ENCODE results near the gene PTMS.
"Not testable (repeated sequence)": the region's sequence is repeated elsewhere in the genome, so short reads cannot be mapped to it uniquely, and the experiment has no call there.

Gene PTMS, protein sequence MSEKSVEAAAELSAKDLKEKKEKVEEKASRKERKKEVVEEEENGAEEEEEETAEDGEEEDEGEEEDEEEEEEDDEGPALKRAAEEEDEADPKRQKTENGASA

GRCh38 chr12:6765634-6766581 is at the start of gene PTMS:
PTMS (plus strand) TSS chr12:6766363; CDS start chr12:6766706, 343 bp downstream.
- DNase-seq (ENCODE audit: insufficient read length, low spot score) (no peak), FAIRE-seq (no peak)
- TF ChIP-seq POLR2A (IDR thresholded peaks at IDR 0.05; ENCODE audit: low read depth, low read length) = peak; percentile 99

DNA sequence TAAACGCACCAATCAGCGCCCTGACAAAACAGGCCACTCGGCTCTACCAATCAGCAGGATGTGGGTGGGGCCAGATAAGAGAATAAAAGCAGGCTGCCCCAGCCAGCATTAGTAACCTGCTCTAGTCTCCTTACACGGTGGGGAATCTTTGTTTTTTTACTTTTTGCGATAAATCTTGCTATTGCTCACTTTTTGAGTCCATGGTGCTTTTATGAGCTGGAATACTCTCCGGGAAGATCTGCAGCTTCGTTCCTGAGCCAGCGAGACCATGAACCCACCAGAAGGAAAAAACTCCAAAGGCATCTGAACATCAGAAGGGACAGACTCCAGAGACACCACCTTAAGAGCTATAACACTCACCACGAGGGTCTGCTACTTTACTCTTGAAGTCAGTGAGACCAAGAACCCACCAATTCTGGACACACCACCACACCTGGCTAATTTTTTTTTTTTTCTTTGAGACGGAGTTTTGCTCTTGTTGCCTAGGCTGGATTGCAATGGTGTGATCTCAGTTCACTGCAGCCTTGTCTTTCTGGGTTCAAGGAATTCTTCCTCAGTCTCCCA is 49.2 kb upstream of the PTMS start:
- no peak for TF ChIP-seq POLR2A (IDR thresholded peaks at IDR 0.05; ENCODE audit: low read depth, low read length)
- DNase-seq (ENCODE audit: insufficient read length, low spot score) (no peak), FAIRE-seq (no peak)

DNA sequence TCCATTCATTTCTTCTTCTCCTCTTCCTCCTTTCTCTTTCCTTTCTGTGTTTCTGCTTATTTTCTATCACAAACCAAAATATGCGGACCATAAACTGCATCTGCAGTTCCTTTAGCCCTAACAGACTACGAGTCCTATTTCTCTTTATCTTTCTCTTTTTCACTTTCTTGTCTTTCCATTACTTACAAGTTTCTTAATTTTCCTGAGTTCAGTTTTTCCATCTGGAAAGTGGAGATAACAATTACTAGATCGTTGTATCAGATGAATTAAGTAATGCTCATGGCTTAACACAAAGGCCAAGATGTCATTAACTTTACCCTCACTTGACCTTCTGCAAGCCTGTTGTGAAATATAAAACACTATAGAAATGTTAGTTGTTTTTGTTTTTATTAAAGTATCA is 43.3 kb upstream of the PTMS start:
- FAIRE-seq = no peak

GRCh38 chr12:6723607-6724408 is 42.4 kb upstream of the PTMS start, which contains the start of gene COPS7A:
COPS7A (plus strand) TSS chr12:6724046; CDS start chr12:6724657, 611 bp downstream.
- peak; percentile 81 for TF ChIP-seq POLR2A (IDR thresholded peaks at IDR 0.05; ENCODE audit: low read depth, low read length)
- peak; percentile 61 for FAIRE-seq
- peak; percentile 91 for DNase-seq (ENCODE audit: insufficient read length, low spot score)

More for the DNA sequence above, 43.3 kb upstream of the PTMS start:
- TF ChIP-seq POLR2A (IDR thresholded peaks at IDR 0.05; ENCODE audit: low read depth, low read length) = no peak
- DNase-seq (ENCODE audit: insufficient read length, low spot score) = no peak

- no peak for TF ChIP-seq POLR2A (IDR thresholded peaks at IDR 0.05; ENCODE audit: low read depth, low read length)
- FAIRE-seq (no peak), DNase-seq (ENCODE audit: insufficient read length, low spot score) (no peak)
These were observed 41.8 kb upstream of the PTMS start for GRCh38 chr12:6724409-6724797.

- no peak for FAIRE-seq
- no peak for DNase-seq (ENCODE audit: insufficient read length, low spot score)
- TF ChIP-seq POLR2A (IDR thresholded peaks at IDR 0.05; ENCODE audit: low read depth, low read length) = no peak
These were observed 40.8 kb upstream of the PTMS start for GRCh38 chr12:6725350-6725749.

DNA sequence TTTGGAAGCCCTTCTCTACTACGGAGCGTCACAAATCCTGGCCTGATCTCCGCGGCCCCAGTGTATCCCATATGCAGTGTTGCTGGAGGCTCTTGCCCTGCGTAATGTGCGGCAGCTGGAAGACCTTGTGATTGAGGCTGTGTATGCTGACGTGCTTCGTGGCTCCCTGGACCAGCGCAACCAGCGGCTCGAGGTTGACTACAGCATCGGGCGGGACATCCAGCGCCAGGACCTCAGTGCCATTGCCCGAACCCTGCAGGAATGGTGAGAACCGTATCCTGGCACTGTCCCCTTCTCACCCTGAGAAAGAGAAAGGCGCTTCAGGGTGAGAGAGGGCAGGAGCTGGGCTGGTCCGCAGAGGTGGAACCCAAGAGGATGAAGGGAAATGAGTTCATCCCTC is 37.0 kb upstream of the PTMS start:
- DNase-seq (ENCODE audit: insufficient read length, low spot score) (no peak), FAIRE-seq (no peak)
- TF ChIP-seq POLR2A (IDR thresholded peaks at IDR 0.05; ENCODE audit: low read depth, low read length) = no peak

DNA sequence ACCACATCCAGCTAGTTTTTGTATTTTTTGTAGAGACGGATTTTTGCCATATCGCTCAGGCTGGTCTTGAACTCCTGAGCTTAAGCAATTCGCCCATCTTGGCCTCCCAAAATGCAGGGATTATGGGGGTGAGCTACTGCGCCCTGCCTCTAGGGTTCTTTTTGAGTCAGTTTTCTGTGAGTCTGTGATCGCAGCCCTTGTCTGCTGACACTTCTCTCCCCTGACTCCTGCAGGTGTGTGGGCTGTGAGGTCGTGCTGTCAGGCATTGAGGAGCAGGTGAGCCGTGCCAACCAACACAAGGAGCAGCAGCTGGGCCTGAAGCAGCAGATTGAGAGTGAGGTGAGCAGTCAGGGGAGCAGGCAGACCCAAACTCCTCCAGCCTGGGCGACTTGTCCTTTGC is 36.0 kb upstream of the PTMS start:
- TF ChIP-seq POLR2A (IDR thresholded peaks at IDR 0.05; ENCODE audit: low read depth, low read length) = no peak
- no peak for DNase-seq (ENCODE audit: insufficient read length, low spot score)
- no peak for FAIRE-seq

DNA sequence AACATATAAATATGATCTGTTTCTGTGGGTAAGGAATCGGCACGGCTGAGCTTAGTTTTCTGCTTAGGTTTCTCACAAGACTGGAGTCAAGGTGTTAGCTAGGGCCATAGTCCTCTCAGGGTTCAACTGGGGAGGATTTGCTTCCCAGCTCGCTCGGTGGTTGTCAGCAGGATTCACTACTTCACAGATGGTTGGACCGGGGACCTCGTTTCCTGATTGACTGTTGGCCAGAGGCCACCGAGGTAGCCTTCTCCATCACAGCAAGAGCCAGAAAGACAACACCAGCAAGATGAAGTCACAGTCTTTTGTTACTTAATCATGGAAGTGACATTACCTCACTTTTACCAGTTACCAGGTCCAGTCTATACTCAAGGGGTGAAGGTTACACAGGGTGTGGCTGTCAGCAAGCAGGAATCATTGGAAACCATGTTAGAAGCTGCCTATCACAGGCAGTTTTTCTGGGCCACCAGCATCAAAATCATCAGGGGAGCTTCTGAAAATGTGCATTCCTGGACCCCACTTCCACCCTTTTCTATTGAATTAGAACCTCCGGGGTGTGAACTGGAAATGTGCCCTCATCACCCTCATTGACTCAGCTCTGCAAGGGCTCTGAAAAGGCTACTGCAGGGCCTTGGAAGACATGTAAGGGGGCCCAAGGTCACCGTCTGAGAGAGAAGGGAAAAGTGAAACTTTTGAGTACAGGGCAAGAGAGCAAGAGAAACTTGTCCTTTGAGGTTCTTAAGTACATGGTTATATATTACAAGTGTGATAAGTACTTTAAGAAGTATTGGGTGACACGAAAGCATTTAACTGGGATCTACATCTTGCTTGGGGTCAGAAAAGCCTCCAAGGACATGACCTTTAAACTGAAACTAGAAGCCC is 31.4 kb upstream of the PTMS start:
- no peak for DNase-seq (ENCODE audit: insufficient read length, low spot score)
- no peak for TF ChIP-seq POLR2A (IDR thresholded peaks at IDR 0.05; ENCODE audit: low read depth, low read length)
- FAIRE-seq = no peak

DNA sequence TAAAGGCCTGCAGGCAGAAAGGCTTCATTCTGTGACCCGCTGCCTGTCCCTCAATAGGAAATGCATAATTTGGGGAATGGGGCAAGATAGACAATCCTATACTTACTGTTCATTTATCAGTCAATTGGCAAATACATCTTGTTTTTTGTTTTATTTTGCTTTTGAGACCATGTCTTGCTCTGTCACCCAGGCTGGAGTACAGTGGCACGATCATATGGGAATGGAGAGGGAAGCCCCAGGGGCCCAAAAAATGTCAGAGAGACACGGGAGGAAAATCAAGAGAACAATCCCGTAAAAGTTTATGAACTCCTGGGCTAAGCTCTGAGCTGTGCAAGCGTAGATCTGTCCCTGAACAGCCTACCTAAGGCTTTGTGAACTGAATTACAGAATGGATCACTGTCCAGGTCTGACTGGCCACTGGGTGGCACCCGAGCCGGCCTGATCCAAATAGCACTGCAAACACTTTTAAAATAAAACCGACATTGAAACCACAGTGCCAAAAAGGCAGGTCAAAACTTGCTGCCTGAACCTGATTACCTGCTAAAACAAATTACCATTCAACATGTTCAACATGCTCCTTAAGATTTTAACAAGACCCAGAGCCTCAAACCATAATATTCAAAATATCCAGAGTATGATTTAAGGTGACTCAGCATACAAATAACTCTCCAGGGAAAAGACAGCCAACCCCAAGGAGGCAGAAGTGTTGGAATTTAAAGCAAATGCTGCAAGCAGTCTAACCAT is 30.5 kb upstream of the PTMS start:
- FAIRE-seq (peak; percentile 33), DNase-seq (ENCODE audit: insufficient read length, low spot score) (peak; percentile 39)
- no peak for TF ChIP-seq POLR2A (IDR thresholded peaks at IDR 0.05; ENCODE audit: low read depth, low read length)

DNA sequence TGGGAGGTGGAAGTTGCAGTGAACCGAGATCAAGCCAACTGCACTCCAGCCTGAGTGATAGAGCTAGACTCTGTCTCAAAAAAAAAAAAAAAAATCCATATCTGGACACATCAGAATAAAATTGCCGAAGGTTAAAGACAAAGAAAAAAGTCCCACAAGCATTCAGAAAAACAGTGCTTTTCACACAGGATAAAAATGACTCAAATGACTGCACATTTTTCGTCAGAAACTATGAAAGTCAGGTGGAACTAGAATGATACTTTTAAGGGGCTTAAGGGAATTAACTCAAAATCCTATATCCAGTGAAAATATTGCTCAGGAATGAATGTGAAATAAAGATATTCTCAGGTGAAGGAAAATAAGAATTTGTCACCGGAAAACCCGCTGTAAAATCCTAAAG is 29.4 kb upstream of the PTMS start:
- DNase-seq (ENCODE audit: insufficient read length, low spot score) (no peak), FAIRE-seq (no peak)
- no peak for TF ChIP-seq POLR2A (IDR thresholded peaks at IDR 0.05; ENCODE audit: low read depth, low read length)

GRCh38 chr12:6742080-6742479 is 24.1 kb upstream of the PTMS start:
- not testable (repeated sequence) for FAIRE-seq; DNase-seq (ENCODE audit: insufficient read length, low spot score)

All from H54 (cell line).